Body of pancreas (tissue), 4 donors: ENCODE data around the gene DHX16.

Experiments used
- POLR2A ChIP-seq, 3 donors: fragments of 450-650 bp; IDR thresholded peaks; one replicate each; pipeline ENCODE4 v1.6.1; 2016; ENCODE audit warnings: antibody characterized with exemption in 3 of 3, mild to moderate bottlenecking in 2 of 3
- TF ChIP-seq, protein P1 (sequence below), 7 experiments: fragments of 450-650 bp in 4 of 7; fragments of 200-600 bp in 3 of 7; sonication (generic) in 3 of 7; IDR thresholded peaks; one replicate each; pipeline ENCODE4 v1.5.1; 2016 to 2019; ENCODE audit warnings: antibody characterized with exemption in 7 of 7

DNA sequence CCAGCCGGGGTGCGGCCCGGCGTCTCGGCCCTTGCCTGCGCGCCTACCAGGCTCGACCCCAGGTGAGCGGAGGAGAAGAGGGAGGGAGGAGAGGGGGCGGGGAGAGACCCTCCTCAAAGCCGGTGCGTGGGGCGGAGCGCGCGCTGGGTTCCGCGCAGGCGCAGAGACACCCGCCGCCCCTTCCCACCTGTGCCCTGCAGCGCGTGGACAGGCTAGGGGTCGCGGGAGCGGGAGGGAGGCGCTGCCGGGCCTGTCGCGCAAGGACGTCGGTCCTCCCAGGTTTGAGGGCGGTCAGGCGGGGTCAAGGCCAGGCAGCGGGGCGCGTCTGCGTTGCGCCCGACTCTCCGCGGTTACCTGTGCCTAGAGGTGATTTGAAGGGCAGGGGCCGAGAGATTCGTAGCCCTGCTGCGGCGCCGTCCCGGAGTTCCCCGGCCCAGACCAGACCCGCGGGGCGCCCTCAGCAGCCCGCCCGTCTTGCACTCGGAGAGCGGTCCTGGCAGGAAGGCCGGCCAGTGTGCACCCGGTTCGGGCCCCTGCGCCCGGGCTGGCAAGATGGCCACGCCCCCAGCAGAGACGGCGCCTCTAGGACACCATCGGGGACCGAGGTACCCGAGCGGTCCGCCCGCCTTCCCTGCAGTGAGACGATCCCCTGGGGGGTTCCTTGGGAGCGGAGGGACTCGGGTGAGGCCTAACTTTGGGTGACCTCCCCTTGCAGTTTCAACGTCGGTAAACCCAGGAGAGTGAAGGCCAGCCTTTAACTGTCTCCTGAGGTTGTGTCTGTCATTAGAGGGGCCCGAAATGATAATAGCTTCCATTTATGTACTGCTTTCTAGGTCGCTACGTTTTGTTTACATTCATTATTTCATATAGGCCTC, 25.3 kb downstream of the DHX16 start:
- TF ChIP-seq, protein P1, sequence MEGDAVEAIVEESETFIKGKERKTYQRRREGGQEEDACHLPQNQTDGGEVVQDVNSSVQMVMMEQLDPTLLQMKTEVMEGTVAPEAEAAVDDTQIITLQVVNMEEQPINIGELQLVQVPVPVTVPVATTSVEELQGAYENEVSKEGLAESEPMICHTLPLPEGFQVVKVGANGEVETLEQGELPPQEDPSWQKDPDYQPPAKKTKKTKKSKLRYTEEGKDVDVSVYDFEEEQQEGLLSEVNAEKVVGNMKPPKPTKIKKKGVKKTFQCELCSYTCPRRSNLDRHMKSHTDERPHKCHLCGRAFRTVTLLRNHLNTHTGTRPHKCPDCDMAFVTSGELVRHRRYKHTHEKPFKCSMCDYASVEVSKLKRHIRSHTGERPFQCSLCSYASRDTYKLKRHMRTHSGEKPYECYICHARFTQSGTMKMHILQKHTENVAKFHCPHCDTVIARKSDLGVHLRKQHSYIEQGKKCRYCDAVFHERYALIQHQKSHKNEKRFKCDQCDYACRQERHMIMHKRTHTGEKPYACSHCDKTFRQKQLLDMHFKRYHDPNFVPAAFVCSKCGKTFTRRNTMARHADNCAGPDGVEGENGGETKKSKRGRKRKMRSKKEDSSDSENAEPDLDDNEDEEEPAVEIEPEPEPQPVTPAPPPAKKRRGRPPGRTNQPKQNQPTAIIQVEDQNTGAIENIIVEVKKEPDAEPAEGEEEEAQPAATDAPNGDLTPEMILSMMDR (IDR thresholded peaks at IDR 0.05), result no peak
- TF ChIP-seq POLR2A (IDR thresholded peaks at IDR 0.05), result peak; percentile 18 to 67 (median 61)
